H1 (cell line): Measurements from ENCODE around the gene SMC3. TPM values are rescaled to one million over a fixed set of nuclear protein-coding genes. Genes with fewer than 3 reads are reported as not detected.

Experiments
- CTCF ChIA-PET: fragments of 300-600 bp; sonication (Branson Sonifier 250); formaldehyde crosslinking; loops from one replicate; lab custom pipeline; 2021; ENCODE audit not compliant: partially characterized antibody; lab: Charles Lee
- POLR2A ChIA-PET: fragments of 300-600 bp; sonication (Branson Sonifier 250); formaldehyde crosslinking; loops from one replicate; lab custom pipeline; 2021; ENCODE audit warnings: inconsistent platforms; ENCODE audit not compliant: partially characterized antibody; lab: Charles Lee
- DNase-seq, 2 experiments: peaks; one replicate each; pipeline versions ENCODE4 v3.0.0 to v3.0.0-alpha.2; 2010 to 2022; ENCODE audit warnings: low spot score in 2 of 2, low read depth in 1 of 2, mixed read lengths in 1 of 2
- FAIRE-seq: peaks from 2 replicates; lab custom pipeline; 2011; peaks lifted over from hg19 to GRCh38; lab: Jason Lieb, UNC
- H2AFZ ChIP-seq: 2 replicates; pipeline ENCODE4 v1.8.1; 2012; ENCODE audit warnings: low read length, inconsistent platforms
- H2AK5ac ChIP-seq: 2 replicates; pipeline ENCODE4 v1.6.1; 2013; ENCODE audit warnings: low read depth, low read length
- H2BK120ac ChIP-seq: replicated peaks from 2 replicates; pipeline ENCODE3; 2013; ENCODE audit warnings: low read depth, low read length, inconsistent platforms
- H2BK12ac ChIP-seq: 2 replicates; pipeline ENCODE4 v1.6.1; 2013; ENCODE audit warnings: low read depth, low read length
- H2BK15ac ChIP-seq: 2 replicates; pipeline ENCODE4 v1.6.1; 2013; ENCODE audit warnings: low read length
- H2BK20ac ChIP-seq: 2 replicates; pipeline ENCODE4 v1.6.1; 2013; ENCODE audit warnings: low read length
- H2BK5ac ChIP-seq: 2 replicates; pipeline ENCODE4 v1.6.1; 2013; ENCODE audit warnings: low read depth, low read length
- H3K14ac ChIP-seq: 2 replicates; pipeline ENCODE4 v1.6.1; 2013; ENCODE audit warnings: inconsistent platforms; ENCODE audit not compliant: insufficient read length
- H3K18ac ChIP-seq: 2 replicates; pipeline ENCODE4 v1.6.1; 2013; ENCODE audit warnings: low read length; ENCODE audit errors: extremely low read depth
- H3K23ac ChIP-seq: 2 replicates; pipeline ENCODE4 v1.6.1; 2013; ENCODE audit warnings: inconsistent platforms; ENCODE audit not compliant: insufficient read length
- H3K23me2 ChIP-seq: 2 replicates; pipeline ENCODE4 v1.6.1; 2013; ENCODE audit warnings: low read depth, low read length
- H3K27ac ChIP-seq: 2 replicates; pipeline ENCODE4 v1.6.1; 2011; ENCODE audit warnings: low read depth, low read length, inconsistent platforms
- H3K27me3 ChIP-seq, 4 experiments: replicated peaks in 1 of 4; 1 replicate in 1 of 4; 2 replicates in 3 of 4; pipeline versions ENCODE4 v1.6.1 to v1.8.1; 2011 to 2013; ENCODE audit warnings: low read length in 3 of 4, mild to moderate bottlenecking in 3 of 4, inconsistent platforms in 2 of 4, mixed read lengths in 2 of 4, moderate library complexity in 1 of 4; ENCODE audit not compliant: control insufficient read depth in 3 of 4, insufficient read depth in 3 of 4; ENCODE audit errors: extremely low read depth in 1 of 4
- H3K36me3 ChIP-seq, 4 experiments: 2 replicates each; pipeline versions ENCODE4 v1.6.1 to v1.8.1; 2011 to 2013; ENCODE audit warnings: mild to moderate bottlenecking in 4 of 4, low read length in 3 of 4, moderate library complexity in 2 of 4, control low read depth in 1 of 4, inconsistent platforms in 1 of 4; ENCODE audit not compliant: insufficient read depth in 4 of 4, control insufficient read depth in 2 of 4
- H3K4ac ChIP-seq: replicated peaks from 2 replicates; pipeline ENCODE3; 2013; ENCODE audit warnings: low read length, low read depth, mixed read lengths, inconsistent platforms; ENCODE audit not compliant: insufficient read length
- H3K4me1 ChIP-seq, 4 experiments: replicated peaks in 1 of 4; 1 replicate in 1 of 4; 2 replicates in 3 of 4; pipeline versions ENCODE4 v1.6.1 to v1.8.1; 2011 to 2013; ENCODE audit warnings: low read length in 3 of 4, inconsistent platforms in 2 of 4, mixed read lengths in 1 of 4; ENCODE audit not compliant: insufficient read depth in 4 of 4, control insufficient read depth in 3 of 4
- H3K4me2 ChIP-seq, 2 experiments: 2 replicates each; pipeline versions ENCODE4 v1.6.1 to v1.8.1; 2011 to 2013; ENCODE audit warnings: low read depth in 2 of 2, low read length in 2 of 2, control low read depth in 1 of 2, inconsistent platforms in 1 of 2, mild to moderate bottlenecking in 1 of 2; ENCODE audit not compliant: insufficient read depth in 1 of 2
- H3K4me3 ChIP-seq, 4 experiments: fragments of 200-600, 300-600 bp in 1 of 4; sonication (generic), shearing (Covaris generic), sonication (Bioruptor Twin) in 1 of 4; 2 replicates each; pipeline versions ENCODE4 v1.5.1 to v1.8.1; 2011 to 2016; ENCODE audit warnings: low read length in 4 of 4, low read depth in 3 of 4, control low read depth in 2 of 4, inconsistent platforms in 2 of 4, mild to moderate bottlenecking in 2 of 4, mixed read lengths in 1 of 4, moderate library complexity in 1 of 4; ENCODE audit not compliant: insufficient read depth in 2 of 4; ENCODE audit errors: extremely low read depth in 1 of 4
- H3K56ac ChIP-seq: replicated peaks from 2 replicates; pipeline ENCODE3; 2013; ENCODE audit warnings: low read depth, mild to moderate bottlenecking, mixed read lengths, low read length, inconsistent platforms; ENCODE audit not compliant: insufficient read length
- H3K79me1 ChIP-seq: 2 replicates; pipeline ENCODE4 v1.6.1; 2013; ENCODE audit warnings: low read depth, low read length, control low read depth
- H3K79me2 ChIP-seq, 2 experiments: 2 replicates each; pipeline versions ENCODE4 v1.6.1 to v1.8.1; 2012 to 2013; ENCODE audit warnings: low read length in 2 of 2, mild to moderate bottlenecking in 2 of 2, inconsistent platforms in 1 of 2; ENCODE audit not compliant: insufficient read depth in 2 of 2, control insufficient read depth in 1 of 2
- H3K9ac ChIP-seq, 4 experiments: replicated peaks in 1 of 4; 1 replicate in 1 of 4; 2 replicates in 3 of 4; pipeline versions ENCODE4 v1.6.1 to v1.8.1; 2011 to 2013; ENCODE audit warnings: low read depth in 3 of 4, low read length in 3 of 4, control low read depth in 2 of 4, mild to moderate bottlenecking in 2 of 4, moderate library complexity in 2 of 4, inconsistent platforms in 1 of 4; ENCODE audit errors: extremely low read depth in 1 of 4
- H3K9me3 ChIP-seq, 2 experiments: 2 replicates each; pipeline versions ENCODE4 v1.6.1 to v1.8.1; 2012 to 2013; ENCODE audit warnings: mild to moderate bottlenecking in 2 of 2, moderate library complexity in 2 of 2, control low read depth in 1 of 2, inconsistent platforms in 1 of 2, low read depth in 1 of 2, low read length in 1 of 2, mixed read lengths in 1 of 2; ENCODE audit not compliant: insufficient read depth in 2 of 2
- H4K20me1 ChIP-seq, 2 experiments: replicated peaks in 1 of 2; 2 replicates each; pipeline versions ENCODE3 to v1.8.1; 2011 to 2013; ENCODE audit warnings: inconsistent platforms in 2 of 2, low read length in 2 of 2, mild to moderate bottlenecking in 1 of 2; ENCODE audit not compliant: insufficient read depth in 2 of 2, control insufficient read depth in 1 of 2
- H4K5ac ChIP-seq: 2 replicates; pipeline ENCODE4 v1.6.1; 2013; ENCODE audit warnings: low read length, low read depth, mixed read lengths, inconsistent platforms; ENCODE audit not compliant: insufficient read length
- H4K8ac ChIP-seq: 2 replicates; pipeline ENCODE4 v1.8.0; 2013; ENCODE audit warnings: mild to moderate bottlenecking, moderate library complexity, low read length, inconsistent platforms; ENCODE audit not compliant: insufficient read depth; ENCODE audit errors: extremely low read depth
- H4K91ac ChIP-seq: replicated peaks from 2 replicates; pipeline ENCODE3; 2013; ENCODE audit warnings: low read length, mixed read lengths, inconsistent platforms; ENCODE audit not compliant: insufficient read length
- BACH1 ChIP-seq: IDR thresholded peaks from 2 replicates; pipeline ENCODE4 v1.6.1; 2012; ENCODE audit warnings: low read length, improper control_type of control experiment
- ZNF274 ChIP-seq: IDR thresholded peaks from 2 replicates; pipeline ENCODE4 v1.7.0; 2012; ENCODE audit warnings: low read length, borderline replicate concordance; ENCODE audit errors: extremely low read depth
- WGBS, 2 experiments: shearing (Covaris generic) in 1 of 2; methylation state at CpG; one replicate each; pipeline versions ENCODE4 v1.1.6 to v1.1.7; 2013 to 2015; ENCODE audit warnings: low lambda C conversion rate in 2 of 2, mixed read lengths in 2 of 2, inconsistent platforms in 1 of 2, low coverage in 1 of 2, missing lambda C conversion rate in 1 of 2; ENCODE audit not compliant: insufficient replicate concordance in 2 of 2, insufficient coverage in 1 of 2, insufficient read length in 1 of 2; ENCODE audit errors: extremely low coverage in 1 of 2, missing lambda C conversion rate in 1 of 2; 5-methylcytosine and 5-hydroxymethylcytosine counted together
- polyA plus RNA-seq, 7 experiments: library from polyadenylated mRNA; depleted of rRNA in 3 of 7; stranded (reverse) in 5 of 7; unstranded in 2 of 7; fragments of >200 nt in 5 of 7; fragments of 200-250 nt in 2 of 7; gene quantifications; 1 replicate in 5 of 7; 2 replicates in 1 of 7; 4 replicates in 1 of 7; pipeline versions ENCODE4 v1.2.1 to v1.2.3, GENCODE V29; 2011 to 2013; ENCODE audit warnings: missing spikeins in 2 of 7, mixed read lengths in 2 of 7
- total RNA-seq: library from RNA; stranded (reverse); fragmentation: NEBNext Ultra II Directional; extraction: Animal tissue kit (Norgen Biotek cat#: 25700); gene quantifications from 2 replicates; pipeline ENCODE4 v1.2.1, GENCODE V29; 2021

SMC3 gene
- total and polyA plus RNA-seq, 2 of the 8 experiments (the other 6 are each of a cell fraction or from before 2014, with no cell fraction given) = 12.7 to 93.4 TPM

DNA sequence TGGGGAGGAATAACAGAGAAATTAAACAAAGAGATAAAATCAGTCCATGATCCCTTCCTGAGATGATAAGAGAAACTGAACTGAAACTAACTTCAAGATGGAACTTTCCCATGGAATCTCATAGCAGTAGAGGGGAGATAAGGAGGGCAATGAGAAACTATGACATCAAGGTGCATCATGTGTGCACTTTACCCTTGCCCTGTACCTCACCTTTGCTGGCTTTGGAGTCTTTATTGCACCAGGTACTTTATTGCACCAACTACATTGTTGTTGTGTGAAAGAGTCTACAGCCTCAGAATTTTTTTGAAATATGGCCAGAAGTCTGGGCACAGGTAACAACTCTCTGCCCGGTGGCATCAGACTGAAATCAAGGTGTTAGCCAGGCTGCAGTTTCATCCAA lies 11.2 kb upstream of the SMC3 start:
- Histone ChIP-seq H3K27ac (no peak overlapping the region), H2AK5ac (no peak overlapping the region), H3K36me3 (no peaks in the 10 kb centered on the region), H3K9ac (no peak overlapping the region), H3K14ac (no peak overlapping the region), H3K18ac (no peak overlapping the region), H4K8ac (no peak overlapping the region), H4K20me1 (no peaks in the 10 kb centered on the region), H4K91ac (no peak overlapping the region), H4K5ac (no peak overlapping the region), H3K4me3 (no peak overlapping the region), H2BK120ac (no peak overlapping the region), H3K4ac (no peak overlapping the region), H2AFZ (no peak overlapping the region)
- ChIA-PET CTCF (no interaction called here), POLR2A (no interaction called here)
- DNase-seq = no peak
- 94% methylated on average over 1 of the region's 1 CpG; no CpG with 5 or more reads in 1 of the 2 experiments for WGBS, 2 experiments
- TF ChIP-seq BACH1 = no peak
- TF ChIP-seq ZNF274 = no peak
- TF ChIP-seq, all 59 proteins: peak for 0
- Histone ChIP-seq H3K56ac (no peak overlapping the region), H3K23me2 (no peaks in the 10 kb centered on the region), H3K79me2 (no peaks in the 10 kb centered on the region), H3K27me3 (no peaks in the 10 kb centered on the region), H2BK20ac (no peak overlapping the region), H3K4me1 (peaks cover 0 to 7% (median 1%) of the 10 kb centered on the region in 4 experiments; a peak in 4 of 7 replicates), H2BK15ac (no peak overlapping the region), H3K79me1 (no peaks in the 10 kb centered on the region), H2BK12ac (no peak overlapping the region), H3K23ac (no peak overlapping the region), H2BK5ac (no peak overlapping the region), H3K9me3 (no peaks in the 10 kb centered on the region), H3K4me2 (no peak overlapping the region)
- FAIRE-seq = no peak
